GM18498 (cell line): ENCODE measurements around the gene ASPN.
A peak's percentile ranks its signal among the peaks of the same experiment; 100 is the strongest.

ENCODE experiments used
- ATAC-seq: cut with Tn5 transposase; IDR thresholded peaks from one replicate; pipeline ENCODE4 v1.9.1; 2021; ENCODE audit warnings: mild to moderate bottlenecking, moderate library complexity; ENCODE audit not compliant: unreplicated experiment

Gene ASPN

DNA sequence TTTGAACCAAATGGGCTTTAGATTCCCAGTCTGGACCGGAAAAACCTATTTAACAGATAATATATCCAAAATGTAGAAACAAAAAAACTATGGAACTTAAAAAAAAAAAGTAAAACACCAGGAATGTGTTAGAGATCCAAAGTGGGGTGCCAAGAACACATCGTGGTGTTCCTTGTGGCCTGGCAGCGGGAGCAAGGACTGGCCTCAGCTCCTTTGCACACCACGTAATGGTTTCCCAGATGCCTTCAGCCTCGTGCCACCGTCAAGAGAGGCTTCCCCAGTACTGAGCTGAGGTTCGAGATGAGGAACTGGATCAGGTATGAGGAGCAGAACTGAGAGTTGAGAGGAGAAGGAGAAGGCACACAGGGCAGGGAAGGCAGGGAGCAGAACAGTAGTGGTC lies 3.5 kb downstream of the ASPN start:
- ATAC-seq: no peak

DNA sequence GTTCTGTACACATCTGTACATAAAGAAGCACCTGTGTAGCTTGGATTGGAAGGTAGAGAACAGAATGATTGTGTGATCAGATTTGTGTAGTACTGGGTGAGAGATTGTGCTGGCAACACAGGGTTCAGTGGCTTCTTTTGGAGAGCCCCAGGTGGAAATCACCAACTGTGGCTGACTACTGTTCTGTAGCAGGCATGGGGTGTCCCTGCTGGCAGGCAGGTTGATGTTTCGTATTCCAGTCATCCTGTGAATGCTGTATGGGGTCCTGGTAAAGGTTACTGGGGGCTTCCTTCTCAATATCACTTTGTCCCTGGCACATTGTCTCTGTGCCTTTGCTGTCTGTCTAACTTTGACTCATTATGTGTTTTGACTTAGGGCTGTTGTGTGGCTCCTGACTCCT lies 5.3 kb downstream of the ASPN start:
- no peak for ATAC-seq

DNA sequence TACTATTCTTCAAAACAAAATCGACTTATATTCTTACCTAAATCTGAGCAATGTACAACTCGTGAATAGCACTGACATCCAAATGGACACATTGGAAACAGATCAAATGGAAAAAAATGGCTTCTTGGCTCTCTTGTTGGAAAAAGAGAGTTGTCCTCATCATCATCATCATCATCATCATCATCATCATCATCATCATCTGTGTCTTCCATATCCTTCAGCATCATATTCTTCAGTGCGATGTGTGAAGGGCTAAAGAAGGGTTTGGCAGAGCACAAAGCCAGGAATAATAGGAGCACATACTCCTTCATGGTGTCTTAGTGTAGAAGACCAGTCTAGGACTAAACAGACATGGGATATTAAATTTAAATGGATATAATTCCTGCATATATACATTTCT lies 7.7 kb downstream of the ASPN start:
- no peak for ATAC-seq

DNA sequence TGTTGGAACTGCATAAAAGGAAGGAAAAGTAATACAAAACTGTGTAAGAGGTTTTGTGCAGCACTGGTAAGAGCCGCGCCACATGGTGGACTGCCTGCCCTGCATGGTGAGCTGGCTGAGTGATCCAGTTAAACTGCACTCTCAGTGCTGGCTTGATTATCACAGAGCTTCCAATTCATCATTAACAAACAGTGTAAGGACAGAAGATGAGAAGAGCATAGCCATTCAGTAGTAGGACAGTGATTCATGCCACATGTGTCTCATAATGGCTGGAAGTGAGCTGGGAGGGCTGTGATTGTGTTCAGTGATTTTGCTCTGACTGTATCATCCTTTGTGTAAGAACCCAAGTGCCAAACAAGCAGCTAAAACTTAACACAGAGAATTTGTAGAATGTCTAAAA lies 14.1 kb downstream of the ASPN start:
- no peak for ATAC-seq

DNA sequence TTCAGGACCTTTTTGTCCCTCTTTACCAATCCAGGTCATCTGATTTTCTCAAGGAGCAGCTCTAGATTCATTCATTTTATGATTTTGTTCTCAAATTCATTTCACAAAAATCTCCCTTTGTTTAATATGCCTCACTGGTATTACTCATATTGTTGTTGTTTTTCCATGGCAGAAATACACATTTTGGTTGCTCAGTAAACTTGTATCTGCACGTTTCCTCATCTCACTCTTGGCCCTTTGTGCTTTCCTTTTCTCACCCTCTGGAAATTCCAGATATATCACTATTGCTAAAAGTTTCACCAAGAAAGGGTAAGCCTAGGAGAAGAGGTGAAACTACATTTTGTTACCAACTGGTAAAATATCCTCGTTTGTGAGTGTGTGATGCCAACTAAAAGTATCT lies 14.8 kb downstream of the ASPN start:
- ATAC-seq: no peak

DNA sequence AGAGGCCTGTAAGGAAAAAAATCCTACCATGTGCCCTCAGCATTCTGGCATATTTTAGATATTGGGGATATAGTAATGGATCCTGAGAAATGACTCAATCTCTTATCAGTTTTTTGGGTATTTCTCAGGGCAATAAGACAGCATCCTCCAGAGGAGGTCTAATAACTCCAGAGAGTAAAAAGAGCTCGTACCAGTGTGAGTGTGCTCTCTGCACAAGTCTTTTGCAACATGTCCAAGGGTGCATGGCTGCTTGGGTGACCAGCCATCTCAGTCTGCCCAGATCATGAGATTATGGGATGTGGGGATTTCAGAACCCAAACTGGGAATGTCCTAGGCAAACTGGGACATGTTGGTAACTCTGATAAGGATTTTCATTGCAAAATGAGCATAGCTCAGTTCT lies 15.3 kb downstream of the ASPN start:
- no peak for ATAC-seq

DNA sequence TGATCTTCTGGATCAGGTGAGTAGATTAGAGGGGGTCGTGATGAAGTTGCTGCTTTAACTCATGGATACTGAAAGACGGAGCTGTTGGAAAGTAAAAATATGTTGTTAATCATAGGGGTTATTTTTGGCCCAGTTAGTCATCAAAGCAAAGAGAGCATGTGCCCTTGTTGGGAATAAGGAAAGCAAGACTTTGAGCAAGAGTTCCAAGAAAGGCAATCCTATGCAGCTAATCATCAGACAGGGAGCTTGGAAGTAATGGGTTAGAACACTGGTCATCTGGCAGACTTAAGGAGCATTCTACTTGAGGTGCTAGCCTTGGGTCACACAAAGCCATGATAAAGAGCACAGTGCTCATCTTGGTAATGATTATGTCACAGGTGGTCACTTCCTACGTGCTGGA lies 18.3 kb downstream of the ASPN start:
- ATAC-seq: no peak

DNA sequence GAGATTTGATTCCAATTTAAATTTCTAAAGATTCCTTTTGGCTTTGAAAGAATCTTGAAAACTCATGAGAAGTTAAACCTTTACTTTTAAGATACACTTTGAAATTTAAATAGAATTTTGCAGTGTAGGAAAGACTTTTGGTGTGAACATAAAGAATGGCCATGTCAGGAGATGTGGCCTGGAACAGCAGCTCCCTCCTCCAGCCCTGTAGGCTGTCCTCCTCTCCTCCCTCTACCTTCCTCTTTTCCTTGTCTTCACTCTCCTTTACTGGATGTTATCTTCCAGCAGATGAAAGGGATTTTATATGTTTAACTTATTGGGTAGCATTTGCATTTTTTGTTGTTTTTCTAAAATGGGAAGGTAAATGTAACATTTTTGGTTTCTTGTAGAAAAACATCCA lies 18.9 kb downstream of the ASPN start:
- no peak for ATAC-seq

DNA sequence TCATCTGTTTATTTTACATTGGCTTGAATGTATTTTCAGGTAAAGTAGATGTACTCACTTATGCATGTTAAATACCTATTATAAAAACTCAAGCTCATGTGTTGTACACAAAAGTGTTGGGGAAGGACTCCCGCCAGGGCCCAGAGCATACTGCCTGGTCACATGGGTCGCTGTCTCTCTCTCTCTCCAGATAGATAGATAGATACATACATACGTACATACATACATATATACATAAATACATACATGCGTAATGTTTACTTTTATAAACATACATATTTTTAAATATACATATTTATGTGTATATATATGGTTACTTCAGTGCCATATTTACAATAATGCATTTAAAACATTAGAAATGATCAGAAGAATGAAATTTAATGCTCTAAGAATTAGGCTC lies 24.7 kb downstream of the ASPN start:
- ATAC-seq: no peak

DNA sequence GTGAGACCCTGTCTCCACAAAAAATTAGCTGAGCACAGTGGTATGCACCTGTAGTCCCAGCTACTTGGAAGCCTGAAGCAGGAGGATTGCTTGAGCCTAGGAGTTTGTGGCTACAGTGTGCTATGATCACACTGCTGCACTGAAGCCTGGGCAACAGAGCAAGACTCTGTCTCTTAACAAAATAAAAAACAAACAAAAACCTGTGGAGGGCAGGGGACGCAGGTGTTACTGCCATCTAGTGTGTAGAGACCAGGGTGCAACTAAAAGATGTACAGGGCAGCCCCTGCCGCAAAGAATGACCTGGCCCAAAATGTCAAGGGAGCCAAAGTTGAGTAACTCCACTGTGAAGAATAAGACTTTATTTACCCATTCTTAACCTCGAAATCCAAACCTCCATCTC lies 27.1 kb downstream of the ASPN start:
- no peak for ATAC-seq

DNA sequence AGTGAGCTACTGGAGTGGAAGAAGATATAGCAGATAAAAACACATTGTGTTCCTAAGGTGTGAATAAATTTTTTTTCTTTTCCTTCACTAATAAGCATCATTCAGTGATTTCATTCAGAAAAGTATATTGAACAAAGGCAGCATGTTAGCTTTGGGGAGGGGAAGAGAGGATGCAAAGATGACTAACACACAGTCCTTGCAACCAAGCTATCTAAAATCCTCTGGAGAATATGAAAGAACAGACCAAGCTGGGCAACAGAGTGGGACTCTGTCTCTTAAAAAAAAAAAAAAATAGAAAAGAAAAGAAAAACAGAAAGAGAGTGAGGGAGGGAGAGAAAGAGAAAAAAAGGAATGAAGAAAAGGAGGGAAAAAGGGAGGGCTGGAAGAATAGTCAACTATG lies 35.8 kb downstream of the ASPN start:
- no peak for ATAC-seq

DNA sequence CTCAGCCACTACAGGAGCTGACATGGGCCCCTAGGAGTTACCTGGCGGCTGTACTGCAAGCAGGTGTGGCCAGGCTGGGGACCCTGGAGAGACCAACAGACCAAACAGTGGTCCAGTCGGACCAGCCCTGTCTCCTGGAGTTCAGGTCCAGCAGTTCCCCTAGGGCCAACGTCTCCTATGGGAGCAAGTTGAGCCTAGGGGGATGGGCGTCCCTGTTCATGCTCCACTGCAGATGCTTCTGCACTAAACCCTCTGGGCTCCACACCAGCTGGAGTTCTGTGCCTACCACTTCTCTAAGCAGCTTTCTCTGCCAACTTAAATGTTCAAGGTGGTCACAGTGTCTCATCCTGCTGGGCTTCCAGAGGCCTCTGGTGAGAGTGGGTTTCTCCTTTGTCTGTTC lies 37.5 kb downstream of the ASPN start:
- ATAC-seq: no peak

DNA sequence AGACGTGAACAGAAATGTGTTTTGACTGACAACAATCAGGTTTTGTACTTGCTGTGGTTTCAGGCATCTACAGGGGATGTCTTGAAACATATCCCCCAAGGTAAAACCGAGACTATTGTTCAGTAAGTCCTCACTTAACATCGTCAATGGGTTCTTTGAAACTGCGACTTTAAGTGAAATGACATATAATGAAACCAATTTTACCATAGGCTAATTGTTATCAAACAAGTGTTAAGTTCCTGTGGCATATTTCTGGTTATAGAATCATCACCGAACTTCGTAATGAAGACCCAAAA lies 41.6 kb downstream of the ASPN start:
- peak; percentile 54 for ATAC-seq

DNA sequence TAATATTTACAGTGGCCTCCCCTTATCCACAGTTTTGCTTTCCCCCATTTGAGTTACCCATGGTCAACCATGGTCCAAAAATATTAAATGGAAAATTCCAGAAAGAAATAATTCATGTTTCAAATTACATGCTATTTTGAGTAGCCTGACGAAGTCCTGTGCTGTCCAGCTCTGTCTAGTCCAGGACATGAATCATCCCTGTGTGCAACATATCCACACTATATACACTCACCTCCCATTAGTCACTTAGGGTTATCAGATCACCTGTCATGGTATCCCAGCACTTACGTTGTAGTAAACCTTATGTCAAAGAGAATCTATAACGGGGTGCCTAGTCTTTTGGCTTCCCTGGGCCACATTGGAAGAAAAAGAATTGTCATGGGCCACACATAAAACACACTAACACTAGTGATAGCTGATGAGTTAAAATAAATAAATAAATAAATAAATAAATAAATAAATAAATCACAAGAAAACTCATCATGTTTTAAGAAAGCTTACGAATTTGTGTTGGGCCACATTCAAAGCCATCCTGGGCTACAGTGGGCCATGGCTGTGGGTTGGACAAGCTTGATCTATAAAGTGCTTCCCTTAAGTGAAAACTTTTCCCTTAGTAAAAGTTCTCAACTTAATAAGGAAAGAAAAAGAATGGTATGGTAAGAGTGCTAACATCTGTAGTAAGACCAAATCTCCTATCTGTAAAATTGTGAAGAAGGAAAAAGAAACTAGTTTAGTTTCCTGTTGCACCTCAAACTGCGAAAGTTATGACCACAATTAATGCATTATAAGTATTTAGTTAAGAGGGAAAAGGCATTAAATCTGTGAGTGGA lies 42.2 kb downstream of the ASPN start:
- no peak for ATAC-seq

DNA sequence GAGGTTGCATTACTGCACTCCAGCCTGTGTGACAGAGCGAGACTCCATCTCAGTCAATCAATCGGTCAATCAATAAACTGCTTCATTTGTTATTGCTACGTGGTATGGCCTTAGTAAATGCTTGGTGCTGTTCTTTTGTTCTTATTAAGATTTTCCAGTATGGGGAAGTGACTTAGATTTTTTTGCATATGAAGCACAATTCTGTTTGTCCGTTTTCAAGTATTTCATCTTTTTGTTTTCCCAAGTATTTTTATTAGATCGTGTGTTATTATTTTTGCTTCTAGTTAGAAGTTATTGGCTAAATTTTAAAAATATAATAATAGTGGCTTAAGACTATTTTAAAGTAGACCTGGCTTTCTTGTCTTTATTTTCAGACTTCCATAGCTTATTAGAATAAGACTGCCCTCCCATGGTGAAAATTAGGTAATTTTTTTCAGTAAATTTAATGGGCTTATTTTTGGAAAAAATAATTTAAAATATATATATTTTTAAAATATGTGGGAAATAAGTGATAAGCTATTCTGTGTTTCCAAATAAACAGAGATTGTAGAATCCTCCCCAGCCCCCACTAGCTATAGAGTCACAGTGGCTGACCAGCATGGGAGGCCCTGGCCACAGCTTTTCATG lies 43.3 kb downstream of the ASPN start:
- ATAC-seq: no peak

DNA sequence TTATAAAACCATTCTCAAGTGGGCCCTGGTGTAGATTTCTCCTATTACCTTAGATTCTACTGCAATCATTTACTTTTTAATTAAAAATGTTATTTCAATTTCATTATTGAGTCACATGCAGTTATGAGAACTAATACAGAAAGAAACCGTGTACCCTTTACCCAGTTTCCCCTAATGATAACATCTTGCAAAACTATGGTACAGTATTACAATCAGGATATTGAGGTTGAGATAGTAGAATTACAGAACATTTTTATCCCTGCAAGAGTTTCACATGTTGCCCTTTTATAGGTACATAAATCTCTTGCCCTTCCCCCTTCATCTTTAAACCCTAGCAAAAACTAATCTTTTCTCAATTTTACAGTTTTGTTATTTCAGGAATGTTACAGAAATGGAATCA lies 47.0 kb downstream of the ASPN start:
- ATAC-seq: no peak

DNA sequence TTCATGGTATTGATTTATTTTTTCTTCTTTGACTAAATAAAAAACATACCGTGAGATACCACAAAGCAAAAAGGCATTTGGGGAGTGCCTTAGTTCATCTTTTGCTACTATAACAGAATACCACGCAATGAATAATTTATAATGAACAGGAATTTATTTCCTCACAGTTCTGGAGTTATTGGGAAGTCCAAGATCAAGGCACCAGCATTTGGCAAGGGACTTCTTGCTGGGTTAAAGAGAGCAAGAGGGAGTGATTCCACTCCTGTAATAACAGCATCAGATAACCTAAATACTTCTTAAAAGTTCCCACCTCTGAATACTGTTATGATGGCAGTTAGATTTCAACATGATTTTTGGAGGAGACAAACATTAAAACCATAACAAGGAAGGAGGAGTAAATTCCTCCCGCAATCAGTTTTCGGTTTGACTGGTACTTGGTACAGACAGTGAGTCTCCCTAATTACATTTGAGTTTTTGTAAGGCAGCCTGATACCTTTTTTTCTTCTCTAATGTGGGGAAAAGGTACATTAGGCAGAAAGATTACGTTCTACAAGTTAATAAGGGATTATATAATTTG lies 49.2 kb downstream of the ASPN start:
- no peak for ATAC-seq

DNA sequence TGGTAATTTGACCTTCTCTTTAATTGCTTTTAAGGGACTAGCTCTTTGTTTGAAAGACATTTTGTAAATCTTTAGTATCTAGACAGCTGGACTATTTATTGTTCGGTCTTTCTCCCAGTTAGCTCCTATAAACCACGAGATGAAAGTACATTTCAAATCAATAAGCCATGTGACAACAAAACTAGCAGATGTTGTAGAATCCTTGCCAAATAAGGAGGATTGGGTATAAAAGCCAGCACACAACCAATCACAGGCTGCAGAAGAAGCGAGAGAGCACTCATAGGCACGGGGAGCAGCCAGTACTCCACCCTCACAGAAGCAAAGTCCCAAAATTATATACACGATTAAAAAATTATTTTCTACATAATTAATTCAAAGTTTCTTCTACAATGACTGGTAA lies 50.0 kb downstream of the ASPN start:
- no peak for ATAC-seq

DNA sequence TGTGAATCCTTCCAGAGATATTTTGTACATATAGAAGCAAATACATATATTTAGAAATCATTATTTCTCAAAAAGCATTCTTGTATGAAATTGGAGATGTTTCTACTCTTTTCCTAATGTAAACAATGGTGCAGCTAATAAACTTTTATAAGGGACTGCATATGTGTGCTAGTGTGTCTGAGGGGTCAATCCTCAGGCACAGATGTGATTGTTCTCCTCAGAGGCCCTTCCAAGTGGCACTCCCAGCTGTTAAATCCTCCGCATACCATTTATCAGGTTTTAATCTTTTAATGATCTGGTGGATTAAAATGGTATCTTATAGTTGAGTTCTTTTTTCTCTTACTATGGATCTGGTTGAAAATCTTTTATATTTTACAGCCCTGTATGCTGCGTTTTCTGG lies 52.5 kb downstream of the ASPN start:
- no peak for ATAC-seq

DNA sequence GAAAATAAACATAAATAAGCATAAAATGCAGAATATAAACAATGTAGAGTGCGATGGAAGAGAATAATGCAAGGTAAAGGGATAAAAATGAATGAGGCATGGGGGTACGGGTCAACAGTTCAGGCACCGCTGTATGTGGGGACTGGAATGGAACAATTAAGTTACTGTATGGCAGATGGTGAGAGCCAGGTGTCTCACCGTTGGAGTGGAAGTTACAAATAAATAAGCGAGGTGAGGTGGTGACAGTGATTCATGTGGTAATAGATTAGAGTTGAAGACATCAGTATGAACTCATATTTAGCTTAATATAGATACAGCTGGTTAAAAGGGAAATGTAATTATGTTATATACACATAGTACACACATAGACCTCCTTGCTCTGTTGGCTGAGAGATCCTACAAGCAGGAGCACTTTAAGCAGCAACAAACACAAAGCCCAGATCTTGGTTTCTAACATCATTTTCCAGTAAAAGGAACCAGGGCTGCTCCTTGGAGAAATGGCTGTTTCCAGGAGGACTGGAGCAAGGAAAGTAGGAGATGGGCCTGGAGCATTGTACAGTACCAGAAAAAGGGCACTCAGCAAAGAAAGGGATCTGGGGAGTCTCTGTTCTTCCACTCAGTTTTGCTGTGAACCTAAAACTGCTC lies 55.7 kb downstream of the ASPN start:
- no peak for ATAC-seq

DNA sequence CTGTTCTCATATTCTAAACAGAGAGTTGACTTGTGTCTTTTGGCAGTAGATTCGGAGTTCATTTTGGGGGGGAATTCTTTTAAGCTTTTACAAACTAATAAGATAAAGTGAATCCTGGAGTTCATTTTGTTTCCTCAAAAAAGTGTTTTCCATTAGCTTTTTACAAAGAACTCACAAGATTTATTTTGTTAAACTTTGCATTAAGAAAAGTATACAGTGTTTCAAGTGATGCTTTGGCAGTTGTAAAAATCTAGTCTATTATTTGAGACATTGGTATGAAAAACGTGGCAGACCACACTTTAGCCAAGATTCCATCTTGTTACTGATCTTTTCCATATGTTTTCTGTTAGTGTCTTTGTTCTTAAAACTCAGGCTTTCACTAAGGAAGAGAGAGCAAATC lies 56.8 kb downstream of the ASPN start:
- no peak for ATAC-seq

DNA sequence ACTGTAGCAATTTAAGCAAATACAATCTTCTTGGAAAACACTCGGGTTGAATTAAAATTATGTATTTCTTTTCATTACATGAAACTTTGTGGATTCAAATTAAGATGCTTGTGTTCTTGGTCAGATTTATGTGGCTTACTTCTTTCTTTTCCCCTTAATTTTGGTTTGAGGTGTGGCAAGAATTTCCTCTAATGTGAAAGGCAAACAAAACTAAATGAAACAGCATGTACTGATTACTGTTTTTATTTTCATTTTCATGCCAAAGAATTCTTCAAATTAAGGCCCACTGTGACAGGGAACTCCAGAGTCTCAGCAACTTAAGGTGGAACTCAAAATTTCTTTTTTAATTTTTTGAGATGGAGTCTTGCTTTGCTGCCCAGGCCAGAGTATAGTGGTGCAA lies 58.0 kb downstream of the ASPN start, which contains the start of gene OMD:
TSS of gene OMD (minus strand) at position 132 of the 400 bp plus-strand sequence. CDS start 6,913 bp downstream, outside the sequence.
- ATAC-seq: no peak
